ENCODE measurements around the gene ZNF423. TPM values are rescaled to one million over a fixed set of nuclear protein-coding genes. Genes with fewer than 3 reads are reported as not detected.

Gene ZNF423
- total RNA-seq, 1 experiment from 2014 or later, result 2.0 TPM

DNA sequence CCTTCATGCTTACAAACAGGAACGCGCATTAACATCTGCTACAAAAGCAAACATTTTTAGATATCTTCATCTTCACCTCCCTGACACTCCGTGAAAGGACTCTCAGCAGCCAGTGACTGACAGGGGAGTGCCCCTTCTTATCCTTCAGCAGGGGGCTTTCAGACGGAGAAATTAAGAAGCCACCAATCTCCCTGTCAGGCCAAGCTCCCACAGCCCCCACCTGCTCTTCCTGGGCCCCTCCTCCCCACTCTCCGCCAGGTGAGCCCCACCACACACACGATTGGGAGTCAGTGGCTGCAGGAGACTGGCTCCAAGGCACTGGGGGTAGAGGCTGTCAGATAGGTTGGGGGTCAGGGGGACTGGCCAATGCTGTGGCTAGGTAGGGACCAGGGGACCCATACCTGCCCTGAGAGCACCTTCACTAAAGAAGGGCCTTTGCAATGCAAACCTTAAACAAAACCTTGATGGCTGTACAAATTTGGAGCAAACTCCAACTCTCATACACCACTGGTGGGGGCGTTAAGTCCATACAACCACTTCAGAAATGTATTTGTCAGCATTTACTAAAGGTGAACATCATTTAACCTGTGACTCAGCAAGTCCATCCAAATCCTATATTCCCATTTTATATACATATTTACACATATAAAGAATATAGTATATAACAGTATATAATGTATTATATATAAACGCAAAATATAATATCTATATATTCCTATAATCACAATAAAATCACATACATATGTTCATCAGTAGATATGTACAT is 232.2 kb downstream of the ZNF423 start:
- no peak for DNase-seq (ENCODE audit: low read depth)

DNA sequence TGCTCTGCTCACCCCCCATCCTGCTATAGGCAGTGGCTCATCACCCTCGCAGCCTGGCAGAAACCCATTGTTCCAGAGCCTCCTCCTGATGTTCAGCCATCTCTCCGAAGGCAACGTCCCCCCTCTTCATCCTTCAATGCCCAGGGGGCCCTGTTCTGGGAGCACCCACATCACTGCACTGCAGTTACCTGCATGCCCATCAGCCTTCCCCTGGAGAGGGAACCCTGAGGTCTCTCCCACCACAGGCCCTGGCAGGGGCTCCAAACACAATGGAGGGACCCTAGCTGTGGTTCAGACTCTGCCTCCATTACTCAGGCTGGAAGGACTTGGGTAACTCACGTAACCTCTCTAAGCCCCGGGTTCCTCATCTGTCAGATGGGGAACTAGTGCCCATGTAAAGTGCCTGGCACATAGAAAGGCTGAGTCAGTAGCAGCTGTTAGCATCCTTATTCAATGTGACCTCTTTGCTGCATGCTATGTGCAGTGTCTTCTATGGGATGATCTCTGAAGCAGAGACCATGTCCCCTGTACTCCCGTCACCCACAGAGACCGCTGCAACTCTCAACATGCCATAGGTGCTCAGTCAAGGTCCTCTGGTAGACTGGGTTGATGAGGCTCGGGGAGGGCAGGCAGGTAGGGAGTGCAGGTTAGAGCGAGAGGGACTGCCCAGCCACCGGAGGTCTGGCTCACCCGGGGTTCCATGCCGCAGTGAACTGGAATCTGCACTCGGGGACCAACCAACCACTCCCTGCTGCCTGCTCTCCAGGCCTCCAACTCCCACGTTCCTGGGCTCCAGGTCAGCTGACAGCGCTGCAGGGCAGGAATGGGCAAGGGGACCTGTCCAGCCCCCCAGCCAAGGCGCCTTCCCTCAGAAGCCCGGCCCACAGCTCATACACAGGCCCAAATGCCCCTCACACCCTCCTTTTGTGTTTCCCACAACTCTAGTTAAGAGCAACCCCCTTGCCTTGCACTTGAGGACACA is 233.2 kb downstream of the ZNF423 start:
- no peak for DNase-seq (ENCODE audit: low read depth)

DNA sequence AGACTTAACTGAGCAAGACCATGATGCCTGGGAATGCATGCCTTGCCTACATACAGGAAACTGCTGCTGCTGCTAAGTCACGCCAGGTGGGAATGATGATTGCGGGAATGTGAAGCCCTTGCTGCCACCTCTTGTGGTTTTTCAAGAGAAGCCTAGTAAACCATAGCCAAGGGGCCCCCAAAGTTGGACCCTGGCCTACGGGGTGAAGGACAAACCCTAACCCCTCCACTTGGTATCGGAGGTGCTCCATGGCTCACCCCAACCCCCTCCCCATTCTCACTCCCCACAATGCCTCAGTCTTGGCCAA is 233.9 kb downstream of the ZNF423 start:
- DNase-seq (ENCODE audit: low read depth), result no peak

DNA sequence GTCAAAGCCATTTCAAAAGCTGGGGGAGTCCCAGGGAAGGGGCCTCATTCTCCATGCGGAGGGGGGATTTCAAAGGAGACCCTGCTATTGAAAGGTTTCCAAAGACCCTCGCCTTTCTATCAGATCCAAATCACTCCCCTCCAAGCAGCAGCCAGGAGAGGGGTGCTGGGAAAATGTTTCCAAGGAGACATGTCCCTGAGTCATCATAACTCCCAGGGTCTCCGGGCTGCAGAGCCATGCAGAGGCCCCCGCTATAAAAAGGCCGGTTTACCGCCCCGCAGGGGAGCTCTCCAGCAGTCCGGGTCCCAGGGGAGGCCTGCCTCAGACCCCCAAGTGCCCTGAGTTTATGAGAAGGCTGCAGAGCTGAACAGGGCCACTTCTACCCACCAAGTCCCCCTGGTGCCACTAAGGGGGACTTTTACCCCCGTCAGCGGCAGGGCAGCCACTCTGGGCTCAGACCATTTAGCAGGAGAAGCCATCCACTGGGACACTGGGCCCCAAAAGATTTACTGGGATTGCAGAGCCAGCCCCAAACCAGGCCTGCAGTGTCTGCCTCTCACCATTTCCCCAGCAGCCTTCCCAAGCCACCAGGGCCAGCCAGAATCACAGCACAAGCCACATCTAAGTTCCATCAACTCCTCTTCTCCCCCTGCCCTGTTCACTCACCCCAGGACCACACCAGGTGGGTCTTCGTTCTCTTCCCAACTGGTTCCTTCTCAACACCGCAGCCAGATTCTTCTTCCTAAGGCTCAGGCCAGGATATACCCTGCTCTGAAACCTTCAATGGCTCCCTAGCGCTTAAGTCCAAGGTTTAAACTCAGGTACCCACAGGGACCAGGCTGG is 234.4 kb downstream of the ZNF423 start:
- peak; percentile 62 for DNase-seq (ENCODE audit: low read depth)

DNA sequence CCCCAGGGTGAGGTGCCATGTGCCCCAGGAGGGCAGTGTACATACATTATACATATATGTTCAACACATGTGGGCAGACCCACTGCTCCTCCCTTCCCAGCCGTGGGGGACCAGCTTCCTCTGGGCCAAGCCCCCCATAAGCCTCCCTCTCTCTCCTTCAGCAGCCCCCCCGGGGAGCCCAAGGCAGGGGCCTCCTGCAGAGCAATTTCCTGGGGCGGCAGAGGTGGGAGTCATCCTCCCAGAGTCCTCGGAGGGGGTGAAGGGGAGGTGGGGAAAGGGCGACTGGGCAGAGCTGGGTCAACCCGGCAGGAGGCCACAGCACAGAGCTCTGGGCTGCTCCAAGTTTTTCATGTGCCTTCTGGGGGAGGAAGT is 235.1 kb downstream of the ZNF423 start:
- DNase-seq (ENCODE audit: low read depth), result peak; percentile 65

DNA sequence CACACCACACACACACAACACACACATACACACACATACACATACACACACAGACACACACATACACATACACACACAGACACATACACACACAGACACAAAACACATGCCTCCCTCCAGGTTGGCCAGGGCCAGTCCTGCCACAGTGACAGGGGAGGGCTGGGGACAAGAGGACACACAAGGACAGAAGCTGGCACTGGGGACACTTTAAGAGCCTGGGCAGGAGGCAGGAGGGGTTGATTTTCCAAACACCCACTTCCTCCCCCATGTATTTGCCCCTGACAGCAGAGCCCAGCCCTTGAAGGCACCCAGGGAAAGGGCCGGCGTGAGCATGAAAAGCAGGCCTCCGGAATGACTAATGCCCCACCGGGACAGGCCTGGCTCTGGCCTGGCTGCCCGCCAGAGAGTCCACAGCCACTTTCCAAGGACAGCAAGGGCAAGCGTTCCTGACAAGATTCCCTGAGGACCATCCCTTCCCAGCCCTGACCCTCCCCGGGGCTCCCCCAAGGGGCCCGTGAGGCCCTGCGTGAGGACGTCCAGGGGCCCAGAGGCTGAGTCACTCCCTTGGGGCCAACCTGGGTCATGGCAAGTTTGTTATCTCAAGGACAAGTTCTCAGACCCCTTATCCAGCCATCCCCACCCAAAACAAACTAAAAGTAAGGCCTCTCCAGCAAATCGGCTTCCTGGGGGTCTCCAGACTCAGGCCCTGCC is 235.6 kb downstream of the ZNF423 start:
- DNase-seq (ENCODE audit: low read depth), result peak; percentile 91

DNA sequence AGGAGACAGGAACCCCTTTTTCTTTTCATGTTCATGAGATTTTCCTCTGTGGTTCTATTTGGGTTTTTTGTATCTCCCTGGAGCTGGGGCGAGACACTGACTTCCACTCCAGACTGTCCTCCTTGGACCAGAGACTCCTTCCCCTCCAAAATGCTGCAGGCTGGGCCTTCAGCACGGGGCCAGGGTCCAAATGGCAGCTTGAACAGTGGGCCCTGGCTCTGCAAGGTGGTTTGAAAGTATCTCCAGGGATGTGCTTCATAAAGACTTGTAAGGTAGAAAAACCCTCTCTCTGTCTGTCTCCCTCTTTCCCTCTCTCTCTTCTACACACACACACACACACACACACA is 236.1 kb downstream of the ZNF423 start:
- no peak for DNase-seq (ENCODE audit: low read depth)

DNA sequence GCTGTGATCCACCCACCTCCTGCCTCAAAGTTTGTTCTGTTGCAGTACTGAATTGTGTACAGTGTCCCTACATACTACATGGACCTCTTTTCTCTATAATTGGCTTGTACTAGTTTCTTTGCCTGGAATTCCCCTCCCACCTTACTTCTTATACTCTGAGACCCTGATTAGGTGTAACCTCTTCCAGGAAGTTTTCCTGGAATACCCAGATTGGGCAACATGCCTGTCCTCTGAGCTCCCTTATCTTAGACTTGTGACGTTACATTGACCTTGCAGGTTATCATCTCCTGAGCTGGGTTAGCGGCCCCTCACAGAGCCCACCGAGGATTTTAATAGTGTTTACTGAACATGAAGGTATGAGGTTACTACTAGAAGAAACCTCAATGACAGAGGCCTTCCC is 237.0 kb downstream of the ZNF423 start:
- DNase-seq (ENCODE audit: low read depth), result no peak

DNA sequence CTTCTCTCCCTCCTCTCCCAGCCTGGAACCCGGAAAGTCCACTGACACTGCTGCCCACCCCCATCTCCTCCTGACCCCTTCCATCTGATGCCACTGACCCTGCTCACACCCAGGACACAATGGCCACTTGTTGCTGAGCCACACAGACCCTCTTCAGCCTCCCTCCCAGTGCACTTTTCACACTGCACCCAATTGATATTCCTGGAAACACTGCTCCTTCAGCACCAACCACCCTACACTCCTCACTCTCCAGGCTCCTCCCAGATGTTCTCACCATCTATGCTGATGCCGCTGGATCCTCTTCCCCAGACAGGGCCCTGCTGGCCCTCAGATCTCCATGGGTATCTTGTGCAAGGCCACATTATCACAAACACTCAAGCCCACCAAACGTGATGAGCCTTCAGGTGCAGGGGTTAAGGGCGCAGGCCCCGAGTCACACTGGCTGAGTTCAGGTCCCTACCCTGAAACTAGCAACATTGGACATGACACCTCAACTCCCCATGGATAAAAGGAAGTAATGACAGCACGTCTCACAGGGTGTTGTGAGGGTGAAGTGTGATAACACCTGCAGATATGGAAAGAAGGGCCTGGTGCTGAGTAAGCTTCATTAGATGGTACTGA is 238.1 kb downstream of the ZNF423 start:
- DNase-seq (ENCODE audit: low read depth), result no peak

DNA sequence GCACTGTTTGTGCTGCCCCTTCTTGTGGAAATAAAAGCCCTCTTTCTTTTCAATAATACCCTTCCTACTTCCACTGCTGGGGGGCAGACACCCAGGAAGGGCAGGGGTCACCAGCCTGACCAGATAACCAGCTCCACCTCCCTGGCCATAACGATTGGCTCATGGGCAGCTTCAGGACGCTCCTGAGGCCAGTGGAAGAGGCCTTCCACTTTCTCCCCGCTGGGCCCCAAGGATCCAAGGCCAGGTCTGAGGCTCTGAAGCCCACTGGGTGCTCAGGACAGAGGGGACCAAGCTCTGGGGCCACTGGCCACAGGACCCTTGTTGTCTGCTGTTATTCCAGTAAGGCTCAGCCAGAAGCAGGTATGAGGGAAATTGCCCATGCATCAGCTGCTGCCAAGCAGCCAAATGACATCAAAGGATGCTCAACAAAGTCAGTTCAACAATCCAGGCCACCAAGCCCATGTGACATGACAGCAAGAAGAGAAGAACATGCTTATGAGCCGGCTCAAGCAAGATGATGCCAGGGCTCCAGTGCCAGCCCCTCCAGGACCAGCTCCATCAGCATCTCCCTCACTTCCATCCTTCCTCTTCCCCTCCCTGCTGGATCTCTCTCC is 238.8 kb downstream of the ZNF423 start:
- DNase-seq (ENCODE audit: low read depth), result no peak

DNA sequence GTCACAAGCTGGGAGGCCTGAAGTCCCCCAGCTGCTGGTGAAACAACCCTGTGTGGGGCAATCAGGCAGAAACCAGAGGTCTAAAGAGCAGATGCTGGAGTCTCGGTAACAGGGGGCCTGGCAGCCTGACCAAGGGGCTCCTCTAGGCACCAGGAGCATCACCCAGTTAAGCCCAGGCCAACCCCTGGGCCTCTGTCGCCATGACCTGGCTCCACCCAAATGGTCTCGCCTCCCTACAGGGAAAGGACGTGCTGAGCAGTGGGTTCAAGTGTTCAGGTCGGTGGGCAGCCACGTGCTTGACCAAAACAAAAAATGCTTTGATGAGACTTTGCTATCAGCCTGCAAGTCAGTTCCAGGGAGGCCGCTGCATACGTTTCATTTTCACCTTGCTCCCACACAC is 240.3 kb downstream of the ZNF423 start:
- no peak for DNase-seq (ENCODE audit: low read depth)

DNA sequence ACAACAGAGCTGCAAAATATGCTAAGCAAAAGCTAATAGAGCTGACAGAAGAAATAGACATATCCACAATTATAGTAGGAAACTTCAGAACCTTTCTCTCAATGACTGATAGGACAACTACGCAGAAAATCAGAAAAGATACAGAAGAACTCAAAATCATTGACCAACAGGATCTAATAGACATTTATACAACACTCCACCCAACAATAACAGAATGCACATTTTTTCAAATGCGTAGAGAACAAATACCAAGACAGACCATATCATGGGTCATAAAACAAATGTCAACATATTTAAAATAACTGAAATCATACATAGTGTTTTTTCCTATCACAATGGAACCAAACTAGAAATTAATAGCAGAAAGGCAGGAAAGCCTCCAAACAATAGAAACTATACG is 244.9 kb downstream of the ZNF423 start:
- no peak for DNase-seq (ENCODE audit: low read depth)

DNA sequence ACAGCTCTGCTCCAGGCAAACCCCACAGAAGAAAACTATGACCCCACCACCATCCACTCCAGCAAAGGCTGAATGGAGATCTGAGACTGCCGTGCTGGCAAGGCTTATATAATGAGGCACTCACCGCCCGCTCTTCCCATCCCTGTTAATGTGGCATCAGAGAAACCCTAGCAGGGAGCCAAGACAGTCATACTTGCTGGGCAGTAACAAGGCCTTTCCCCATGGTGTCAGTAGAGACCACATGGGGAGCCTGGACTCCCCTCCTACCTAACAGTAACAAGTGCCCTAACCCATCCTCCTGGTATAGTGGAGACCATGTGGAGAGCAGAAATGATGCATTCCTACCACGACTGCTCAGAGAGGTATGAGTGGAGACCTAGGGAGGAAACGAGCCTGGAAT is 247.1 kb downstream of the ZNF423 start:
- DNase-seq (ENCODE audit: low read depth), result peak; percentile 44

DNA sequence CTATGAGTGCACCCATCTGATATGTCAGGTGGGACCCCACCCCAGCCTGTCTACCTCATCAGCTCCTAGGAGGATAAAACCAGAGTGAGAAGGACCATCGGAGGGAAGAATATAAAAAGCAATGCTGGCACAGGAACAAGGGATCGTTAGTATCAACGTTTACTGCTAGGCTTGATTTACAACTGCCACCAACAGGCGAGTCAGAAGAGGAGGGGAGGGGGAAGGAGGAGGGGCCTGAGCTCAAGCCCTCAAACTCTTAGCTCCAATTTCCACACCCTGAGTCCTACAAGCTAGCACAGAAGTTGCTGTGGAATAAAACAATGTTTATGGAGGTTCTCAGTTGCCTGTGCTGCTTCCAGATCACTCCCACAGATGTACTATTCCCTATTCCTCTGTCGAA is 247.8 kb downstream of the ZNF423 start:
- no peak for DNase-seq (ENCODE audit: low read depth)

DNA sequence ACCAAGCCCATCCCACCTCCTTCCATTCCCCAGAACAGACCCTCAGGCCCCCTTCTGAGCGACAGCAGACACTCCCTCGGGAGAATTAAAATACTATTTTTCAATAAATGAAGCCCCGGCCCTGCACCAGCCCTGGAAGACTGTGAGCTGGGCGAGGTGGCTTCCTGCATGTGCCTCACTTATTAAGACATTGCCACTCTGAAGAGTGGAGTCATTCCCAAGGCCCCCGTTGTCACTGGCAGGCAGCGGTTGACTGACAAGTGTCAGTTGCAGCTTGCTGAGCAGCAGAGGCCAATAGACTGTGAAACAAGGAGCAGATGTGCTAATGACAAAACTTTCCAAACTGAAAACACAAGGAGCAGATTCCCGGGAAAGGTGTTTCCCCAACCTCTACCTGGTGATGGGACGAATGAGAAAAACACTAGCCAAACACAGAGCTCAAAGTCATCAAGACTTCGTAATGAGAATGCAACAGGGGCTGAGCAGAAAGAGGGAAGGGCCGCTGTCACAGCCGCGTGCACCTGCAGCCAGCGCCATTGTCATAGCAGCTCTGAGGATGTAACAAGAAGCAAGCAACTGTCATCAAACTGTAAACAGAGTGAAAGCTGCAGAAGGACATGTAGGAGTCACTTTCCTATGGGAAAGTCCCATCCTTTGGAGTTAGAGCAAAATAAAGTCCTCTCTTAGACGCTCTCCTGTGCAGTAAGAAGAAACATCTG is 250.2 kb downstream of the ZNF423 start:
- DNase-seq (ENCODE audit: low read depth), result no peak

DNA sequence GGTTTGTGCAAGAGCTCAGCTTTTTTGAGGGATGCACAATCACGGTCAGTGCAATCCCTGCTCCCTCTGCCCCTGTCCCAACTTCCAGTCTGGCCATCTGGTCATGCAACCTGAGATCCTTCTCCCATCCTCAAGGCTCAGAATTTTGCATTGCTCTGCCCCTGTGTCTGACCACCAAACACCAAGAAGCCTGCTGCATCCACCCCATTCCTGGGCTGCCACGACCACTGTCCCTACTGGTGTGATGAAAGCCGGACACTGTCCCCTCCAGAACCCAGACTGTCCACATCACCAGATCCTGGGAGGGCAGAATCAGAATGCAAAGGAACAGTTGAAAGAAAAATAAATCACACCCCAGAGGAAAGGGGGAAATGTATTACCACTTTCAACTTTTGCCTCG is 251.3 kb downstream of the ZNF423 start:
- DNase-seq (ENCODE audit: low read depth), result no peak

DNA sequence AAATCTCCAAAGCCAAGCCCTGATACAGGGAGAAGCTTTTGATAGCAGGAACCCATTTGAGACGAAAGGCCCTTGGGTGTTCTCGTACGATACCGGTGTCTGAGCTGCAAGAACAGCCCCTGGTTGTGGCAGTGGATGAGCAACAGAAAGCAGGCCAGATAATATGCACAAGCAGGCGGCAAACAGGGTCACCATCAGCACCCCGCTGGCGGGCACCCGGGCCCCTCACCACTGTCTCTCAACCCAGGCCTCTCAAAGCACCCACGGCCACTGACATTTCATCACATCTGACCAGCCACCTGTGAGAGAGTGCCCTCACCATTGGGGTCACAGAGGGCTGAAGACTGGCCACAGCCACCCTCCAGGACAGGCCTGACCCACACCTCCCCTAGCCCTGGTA is 252.0 kb downstream of the ZNF423 start:
- no peak for DNase-seq (ENCODE audit: low read depth)

DNA sequence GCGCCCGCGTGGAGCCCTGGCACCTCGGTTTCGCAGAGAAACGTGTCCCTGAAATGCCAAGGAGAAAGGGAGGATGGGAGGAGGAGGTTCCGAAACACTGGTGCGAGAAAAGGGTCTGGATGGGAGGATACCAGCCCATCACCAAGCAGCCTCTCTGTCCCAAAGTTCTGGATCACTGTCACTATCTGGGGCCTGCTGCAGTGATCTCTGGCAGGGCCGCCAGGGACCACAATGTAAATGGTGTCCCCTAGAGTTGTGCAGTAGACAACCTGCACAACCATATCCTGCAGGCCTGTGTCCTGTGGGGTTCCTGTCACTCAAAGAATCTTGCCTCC is 253.0 kb downstream of the ZNF423 start:
- no peak for DNase-seq (ENCODE audit: low read depth)

DNA sequence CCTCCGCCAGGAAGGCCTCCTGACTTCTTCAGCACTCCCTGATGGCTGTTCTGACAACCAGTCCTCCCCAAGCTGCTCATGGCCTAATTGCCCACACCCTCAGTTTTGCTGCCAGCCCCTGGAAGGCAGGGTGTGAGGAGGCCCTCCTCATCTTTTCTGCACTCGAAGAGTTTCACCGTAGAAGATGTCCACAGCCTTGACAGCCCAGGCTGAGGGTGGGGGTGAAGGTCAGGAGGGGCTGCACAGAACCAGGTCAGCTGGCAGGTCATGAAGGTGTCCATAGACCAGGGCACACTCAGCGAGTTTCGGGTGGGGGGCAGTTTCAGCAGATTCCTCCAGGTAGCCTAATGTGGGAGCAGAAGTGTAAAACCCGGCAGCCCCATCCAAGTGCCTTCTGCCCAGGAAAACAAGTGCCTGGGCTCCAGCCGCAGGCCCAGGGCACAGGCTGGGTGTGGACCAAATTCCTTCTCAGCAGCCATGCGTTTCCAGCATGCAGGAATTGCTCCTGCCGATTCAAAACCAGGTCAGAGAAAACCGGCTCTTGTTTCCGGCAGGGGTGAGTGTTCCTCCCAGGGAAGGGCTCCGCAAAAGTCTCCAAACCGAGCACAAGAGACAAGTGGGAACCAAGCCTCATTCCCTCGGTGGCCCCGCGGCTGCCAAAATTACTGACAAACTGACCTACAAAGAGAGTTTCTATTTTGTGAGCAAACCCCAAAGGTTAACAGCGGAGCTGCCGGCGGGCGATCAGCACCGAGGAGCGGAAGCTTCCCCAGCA is 253.5 kb downstream of the ZNF423 start:
- DNase-seq (ENCODE audit: low read depth), result peak; percentile 60

DNA sequence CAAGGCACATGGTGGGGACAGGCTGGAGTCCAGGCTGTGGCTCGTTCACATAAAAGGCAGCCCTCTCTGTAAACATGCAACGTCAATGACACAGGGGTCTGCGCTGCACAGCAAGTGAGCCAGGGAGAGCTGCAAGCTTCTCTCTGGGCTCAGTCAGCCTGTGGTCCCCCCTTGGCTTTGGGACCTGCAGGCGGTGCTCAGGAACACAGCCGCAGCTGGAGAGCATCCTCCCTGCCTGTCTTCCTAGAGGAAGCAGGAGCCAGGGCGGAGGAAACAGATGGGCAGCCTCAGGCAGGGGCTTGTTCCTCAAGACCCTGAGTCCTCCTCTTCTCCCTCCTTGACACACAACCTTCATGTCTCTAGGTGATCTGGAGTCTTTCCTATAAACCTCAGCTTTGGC is 254.3 kb downstream of the ZNF423 start:
- no peak for DNase-seq (ENCODE audit: low read depth)

Data from Daoy (cell line).